Measurements from ENCODE around the gene GCAT.

DNA sequence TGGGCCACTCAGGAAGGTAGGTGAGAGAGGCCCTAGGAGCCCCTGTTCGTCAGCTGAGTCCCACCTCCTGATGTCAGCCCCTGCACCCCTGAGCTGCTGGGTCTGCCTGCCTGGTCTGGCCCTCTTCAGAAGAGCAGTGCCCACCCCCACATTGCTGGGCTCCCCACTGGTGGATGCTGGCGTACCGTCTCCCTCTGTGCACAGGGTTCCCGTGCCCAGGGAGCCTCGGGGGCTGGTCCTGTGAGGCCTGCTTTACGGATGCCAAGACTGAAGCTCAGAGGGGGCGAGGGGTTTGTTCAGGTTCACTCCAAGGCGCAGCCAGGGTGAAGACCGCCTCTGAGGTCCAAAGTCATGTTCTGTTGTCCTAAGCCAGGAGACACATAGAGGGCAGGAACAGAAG is 44.7 kb upstream of the GCAT start:
- TF ChIP-seq, protein P1, sequence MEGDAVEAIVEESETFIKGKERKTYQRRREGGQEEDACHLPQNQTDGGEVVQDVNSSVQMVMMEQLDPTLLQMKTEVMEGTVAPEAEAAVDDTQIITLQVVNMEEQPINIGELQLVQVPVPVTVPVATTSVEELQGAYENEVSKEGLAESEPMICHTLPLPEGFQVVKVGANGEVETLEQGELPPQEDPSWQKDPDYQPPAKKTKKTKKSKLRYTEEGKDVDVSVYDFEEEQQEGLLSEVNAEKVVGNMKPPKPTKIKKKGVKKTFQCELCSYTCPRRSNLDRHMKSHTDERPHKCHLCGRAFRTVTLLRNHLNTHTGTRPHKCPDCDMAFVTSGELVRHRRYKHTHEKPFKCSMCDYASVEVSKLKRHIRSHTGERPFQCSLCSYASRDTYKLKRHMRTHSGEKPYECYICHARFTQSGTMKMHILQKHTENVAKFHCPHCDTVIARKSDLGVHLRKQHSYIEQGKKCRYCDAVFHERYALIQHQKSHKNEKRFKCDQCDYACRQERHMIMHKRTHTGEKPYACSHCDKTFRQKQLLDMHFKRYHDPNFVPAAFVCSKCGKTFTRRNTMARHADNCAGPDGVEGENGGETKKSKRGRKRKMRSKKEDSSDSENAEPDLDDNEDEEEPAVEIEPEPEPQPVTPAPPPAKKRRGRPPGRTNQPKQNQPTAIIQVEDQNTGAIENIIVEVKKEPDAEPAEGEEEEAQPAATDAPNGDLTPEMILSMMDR (IDR thresholded peaks at IDR 0.05) = no peak
- TF ChIP-seq POLR2A (IDR thresholded peaks at IDR 0.05) = no peak

Data from body of pancreas (tissue), 4 donors.